Measurements from ENCODE around the gene ADGRA3. TPM values are rescaled to one million over a fixed set of nuclear protein-coding genes. Genes with fewer than 3 reads are reported as not detected.

ADGRA3 gene
- total RNA-seq, 1 donor from 2014 or later: 27.8 TPM

GRCh38 chr4:22427675-22428074 lies 88.2 kb downstream of the ADGRA3 start:
- H3K27me3 Mint-ChIP-seq (ENCODE audit: low read depth): no peaks in the 10 kb centered on the region
- no peaks in the 10 kb centered on the region for H3K4me1 Mint-ChIP-seq (ENCODE audit: low read depth)
- no peaks in the 10 kb centered on the region for H3K9me3 Mint-ChIP-seq (ENCODE audit: low read depth)
- H3K36me3 Mint-ChIP-seq (ENCODE audit: low read depth): peaks cover 9% of the 10 kb centered on the region
- no peak for DNase-seq (ENCODE audit: low spot score)
- no peak overlapping the region for H3K4me3 Mint-ChIP-seq (ENCODE audit: unreplicated experiment)
- H3K27ac Mint-ChIP-seq (ENCODE audit: unreplicated experiment): no peak overlapping the region
- no peak for TF ChIP-seq CTCF (IDR thresholded peaks at IDR 0.05)

GRCh38 chr4:22420291-22420690 lies 95.6 kb downstream of the ADGRA3 start:
- no peaks in the 10 kb centered on the region for H3K9me3 Mint-ChIP-seq (ENCODE audit: low read depth)

GRCh38 chr4:22417408-22417807 lies 98.5 kb downstream of the ADGRA3 start:
- no peak overlapping the region for H3K27ac Mint-ChIP-seq (ENCODE audit: unreplicated experiment)
- H3K36me3 Mint-ChIP-seq (ENCODE audit: low read depth): peaks cover 8% of the 10 kb centered on the region
- no peaks in the 10 kb centered on the region for H3K9me3 Mint-ChIP-seq (ENCODE audit: low read depth)
- H3K4me1 Mint-ChIP-seq (ENCODE audit: low read depth): peaks cover 15% of the 10 kb centered on the region
- no peak for DNase-seq (ENCODE audit: low spot score)
- H3K4me3 Mint-ChIP-seq (ENCODE audit: unreplicated experiment): no peak overlapping the region
- no peaks in the 10 kb centered on the region for H3K27me3 Mint-ChIP-seq (ENCODE audit: low read depth)
- no peak for TF ChIP-seq CTCF (IDR thresholded peaks at IDR 0.05)

More at GRCh38 chr4:22420291-22420690, 95.6 kb downstream of the ADGRA3 start:
- H3K4me1 Mint-ChIP-seq (ENCODE audit: low read depth): peaks cover 8% of the 10 kb centered on the region
- TF ChIP-seq CTCF (IDR thresholded peaks at IDR 0.05): no peak
- no peak overlapping the region for H3K27ac Mint-ChIP-seq (ENCODE audit: unreplicated experiment)
- H3K36me3 Mint-ChIP-seq (ENCODE audit: low read depth): peaks cover 10% of the 10 kb centered on the region
- no peaks in the 10 kb centered on the region for H3K27me3 Mint-ChIP-seq (ENCODE audit: low read depth)
- DNase-seq (ENCODE audit: low spot score): no peak
- no peak overlapping the region for H3K4me3 Mint-ChIP-seq (ENCODE audit: unreplicated experiment)

GRCh38 chr4:22416403-22416802 lies 99.5 kb downstream of the ADGRA3 start:
- no peak overlapping the region for H3K27ac Mint-ChIP-seq (ENCODE audit: unreplicated experiment)
- H3K4me1 Mint-ChIP-seq (ENCODE audit: low read depth): peaks cover 15% of the 10 kb centered on the region
- no peaks in the 10 kb centered on the region for H3K27me3 Mint-ChIP-seq (ENCODE audit: low read depth)
- DNase-seq (ENCODE audit: low spot score): no peak
- H3K36me3 Mint-ChIP-seq (ENCODE audit: low read depth): peaks cover 8% of the 10 kb centered on the region
- H3K9me3 Mint-ChIP-seq (ENCODE audit: low read depth): no peaks in the 10 kb centered on the region
- no peak overlapping the region for H3K4me3 Mint-ChIP-seq (ENCODE audit: unreplicated experiment)
- TF ChIP-seq CTCF (IDR thresholded peaks at IDR 0.05): no peak

- no peak for TF ChIP-seq CTCF (IDR thresholded peaks at IDR 0.05)
- H3K27ac Mint-ChIP-seq (ENCODE audit: unreplicated experiment): no peak overlapping the region
- peaks cover 15% of the 10 kb centered on the region for H3K4me1 Mint-ChIP-seq (ENCODE audit: low read depth)
- DNase-seq (ENCODE audit: low spot score): no peak
- H3K4me3 Mint-ChIP-seq (ENCODE audit: unreplicated experiment): no peak overlapping the region
- no peaks in the 10 kb centered on the region for H3K9me3 Mint-ChIP-seq (ENCODE audit: low read depth)
- peaks cover 8% of the 10 kb centered on the region for H3K36me3 Mint-ChIP-seq (ENCODE audit: low read depth)
- H3K27me3 Mint-ChIP-seq (ENCODE audit: low read depth): no peaks in the 10 kb centered on the region
Observed at GRCh38 chr4:22414833-22415232, 101.0 kb downstream of the ADGRA3 start.

All from chondrocyte (in vitro differentiated cells).